SJSA1 (cell line): Measurements from ENCODE around the gene NUTM1. TPM values are rescaled to one million over a fixed set of nuclear protein-coding genes. Genes with fewer than 3 reads are reported as not detected.
"Not testable (repeated sequence)": the region's sequence is repeated elsewhere in the genome, so short reads cannot be mapped to it uniquely, and the experiment has no call there.

ENCODE experiments used
- DNase-seq, 2 experiments: peaks; one replicate each; pipeline ENCODE4 v3.0.0-alpha.2; 2015 to 2020; ENCODE audit warnings: low spot score in 2 of 2, low read depth in 1 of 2
- H3K27ac ChIP-seq: fragments of 250-450 bp; sonication (Bioruptor Pico); 2 replicates; pipeline ENCODE4 v1.5.1; 2020; ENCODE audit warnings: mild to moderate bottlenecking, moderate library complexity
- H3K27me3 ChIP-seq: fragments of 250-450 bp; sonication (Bioruptor Pico); replicated peaks from 2 replicates; pipeline ENCODE4 v1.5.1; 2020; ENCODE audit warnings: mild to moderate bottlenecking, moderate library complexity
- H3K36me3 ChIP-seq: fragments of 250-450 bp; sonication (Bioruptor Pico); 2 replicates; pipeline ENCODE4 v1.5.1; 2020; ENCODE audit warnings: mild to moderate bottlenecking
- H3K4me1 ChIP-seq: fragments of 250-450 bp; sonication (Bioruptor Pico); replicated peaks from 2 replicates; pipeline ENCODE4 v1.6.1; 2021; ENCODE audit warnings: mild to moderate bottlenecking
- H3K4me3 ChIP-seq: fragments of 250-450 bp; sonication (Bioruptor Pico); 2 replicates; pipeline ENCODE4 v1.5.1; 2020; ENCODE audit warnings: mild to moderate bottlenecking
- H3K9me3 ChIP-seq: fragments of 250-450 bp; sonication (Bioruptor Pico); replicated peaks from 2 replicates; pipeline ENCODE4 v1.5.1; 2020; ENCODE audit warnings: mild to moderate bottlenecking
- total RNA-seq: library from RNA; depleted of rRNA; stranded (reverse); fragments of >200 nt; shearing (Covaris generic); gene quantifications from 2 replicates; pipeline ENCODE4 v1.2.3, GENCODE V29; 2014; rRNA removed

Gene NUTM1
- total RNA-seq, 1 experiment from 2014 or later = not detected

DNA sequence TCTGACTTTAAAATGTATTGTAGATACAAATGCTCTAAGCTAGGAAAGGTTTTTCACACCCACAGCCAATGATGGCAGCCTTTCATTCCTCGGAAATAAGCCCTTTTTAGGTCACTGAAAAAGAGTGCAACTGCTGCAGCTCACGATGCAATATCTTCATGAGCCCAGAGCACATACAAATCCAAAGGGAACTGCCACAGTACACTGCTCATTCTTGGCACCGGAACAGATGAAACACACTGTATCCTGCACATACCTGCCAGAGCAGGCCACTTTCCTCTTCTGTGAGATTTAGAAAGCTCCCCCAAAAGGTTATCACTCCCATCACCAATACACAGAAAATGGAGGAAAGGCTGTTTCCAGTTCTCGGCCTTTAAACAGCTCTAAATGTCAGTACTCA, 37.4 kb downstream of the NUTM1 start:
- not testable (repeated sequence) for H3K4me1 ChIP-seq, H3K27me3 ChIP-seq, DNase-seq, H3K36me3 ChIP-seq, H3K27ac ChIP-seq, H3K9me3 ChIP-seq, H3K4me3 ChIP-seq

DNA sequence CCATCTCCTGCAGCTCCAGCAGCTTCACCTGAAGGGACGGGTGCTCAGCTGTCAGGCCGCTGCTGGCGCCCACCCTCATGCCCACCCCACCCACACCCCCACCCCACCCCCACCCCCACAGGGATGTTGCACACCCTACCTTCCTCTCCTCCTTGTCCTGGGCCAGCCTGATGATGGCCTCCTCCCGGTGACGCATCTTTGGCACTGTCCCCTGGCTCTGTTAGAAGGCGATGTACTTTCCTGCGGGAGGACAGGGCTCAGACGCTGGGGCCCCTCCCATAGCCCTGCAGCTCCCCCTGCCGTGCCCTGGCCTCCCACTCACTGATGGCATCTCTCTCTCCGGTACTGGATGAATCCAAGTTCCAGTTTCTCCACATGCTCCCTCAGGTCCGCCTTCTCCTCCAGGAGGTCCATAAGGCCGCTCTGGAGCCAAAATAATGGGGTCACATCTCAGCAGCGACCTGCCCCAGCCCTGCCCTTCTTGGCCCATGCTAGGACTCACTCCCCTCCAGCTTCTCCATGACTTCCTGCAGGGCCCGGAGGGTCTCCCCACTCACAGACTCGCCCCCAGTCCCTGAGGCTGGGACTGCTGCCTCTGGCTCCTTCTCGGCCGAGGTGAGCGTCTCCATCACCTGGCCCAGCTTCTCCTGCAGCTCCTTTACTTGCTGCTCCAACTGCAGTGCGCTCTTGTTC, 38.9 kb downstream of the NUTM1 start:
- not testable (repeated sequence) for H3K4me1 ChIP-seq, H3K36me3 ChIP-seq, DNase-seq, H3K4me3 ChIP-seq, H3K27ac ChIP-seq, H3K9me3 ChIP-seq, H3K27me3 ChIP-seq

DNA sequence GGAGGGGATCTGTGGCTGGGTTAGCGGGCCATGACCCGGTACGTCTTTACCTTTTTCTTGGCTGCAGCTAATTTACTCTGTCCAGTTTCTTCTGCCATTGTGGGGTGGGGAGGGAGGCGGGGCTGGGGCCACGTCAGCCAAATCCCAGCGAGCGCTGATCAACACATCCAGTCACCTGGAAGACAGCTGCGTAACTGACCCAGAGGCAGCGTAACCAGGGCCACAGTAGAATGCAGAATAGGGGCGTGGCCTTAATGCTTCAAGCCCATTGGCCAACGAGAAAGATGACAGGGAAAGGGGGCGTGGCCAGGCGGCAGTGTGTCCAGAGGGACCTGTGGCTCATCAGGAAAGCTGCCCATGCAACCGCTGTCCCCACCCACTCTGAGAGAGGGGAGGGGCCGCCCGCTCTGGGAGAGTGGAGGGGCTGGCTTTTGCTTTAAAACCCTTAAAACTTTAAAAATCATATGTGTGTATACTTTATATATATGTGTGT, 46.5 kb downstream of the NUTM1 start:
- H3K4me1 ChIP-seq, DNase-seq, H3K27ac ChIP-seq, H3K9me3 ChIP-seq, H3K27me3 ChIP-seq, H3K4me3 ChIP-seq, H3K36me3 ChIP-seq: not testable (repeated sequence)

DNA sequence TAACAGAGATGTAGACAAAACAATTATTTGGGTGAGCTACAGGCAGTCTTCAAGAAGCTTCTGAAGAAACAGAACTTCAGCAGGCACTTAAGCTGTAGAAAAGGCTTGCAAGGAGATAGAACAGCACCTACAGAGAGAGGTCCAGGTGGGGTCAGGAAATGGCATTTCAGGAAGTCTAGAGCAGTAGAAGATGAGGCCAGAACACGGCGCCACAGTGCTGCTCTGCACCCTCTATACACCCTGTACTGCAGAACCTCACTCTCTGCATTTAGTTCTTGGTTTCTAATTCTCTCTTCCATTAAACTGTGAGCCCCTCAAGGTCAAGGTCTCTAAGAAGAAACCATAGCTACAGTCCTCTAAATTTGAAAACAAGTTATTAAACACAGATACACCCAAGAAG, 49.9 kb downstream of the NUTM1 start:
- DNase-seq, H3K27me3 ChIP-seq, H3K9me3 ChIP-seq, H3K36me3 ChIP-seq, H3K27ac ChIP-seq, H3K4me3 ChIP-seq, H3K4me1 ChIP-seq: not testable (repeated sequence)

DNA sequence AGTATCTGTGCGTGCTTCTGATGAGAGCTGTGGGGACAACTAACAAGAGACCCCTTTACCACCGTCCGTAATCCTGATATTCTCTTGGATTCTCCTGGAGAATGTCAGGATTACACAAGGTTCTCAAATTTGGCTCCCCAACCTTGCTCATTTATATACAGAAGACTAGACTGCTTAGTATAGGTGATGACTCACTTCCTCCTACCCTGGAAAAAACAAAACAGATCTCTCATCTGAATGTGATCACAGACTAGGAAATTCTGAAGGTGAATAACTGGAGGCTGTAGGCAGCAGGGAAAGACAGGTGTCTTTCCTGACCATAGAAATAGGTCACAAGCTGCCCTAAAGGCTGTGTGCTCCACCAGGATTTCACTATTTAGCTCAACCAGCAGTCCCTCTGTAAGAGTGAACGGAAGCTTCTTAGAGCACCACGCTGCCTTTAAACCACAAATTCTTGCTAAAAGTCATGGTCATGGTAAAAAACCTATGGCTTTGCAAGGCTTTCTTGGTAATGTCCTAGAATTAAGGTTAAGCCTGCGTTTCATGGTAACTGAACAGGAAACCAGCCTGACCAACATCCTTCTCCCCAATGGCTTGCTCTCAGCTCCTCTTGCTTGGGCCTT, 54.6 kb downstream of the NUTM1 start:
- not testable (repeated sequence) for H3K36me3 ChIP-seq, DNase-seq, H3K9me3 ChIP-seq, H3K27me3 ChIP-seq, H3K27ac ChIP-seq, H3K4me3 ChIP-seq, H3K4me1 ChIP-seq

DNA sequence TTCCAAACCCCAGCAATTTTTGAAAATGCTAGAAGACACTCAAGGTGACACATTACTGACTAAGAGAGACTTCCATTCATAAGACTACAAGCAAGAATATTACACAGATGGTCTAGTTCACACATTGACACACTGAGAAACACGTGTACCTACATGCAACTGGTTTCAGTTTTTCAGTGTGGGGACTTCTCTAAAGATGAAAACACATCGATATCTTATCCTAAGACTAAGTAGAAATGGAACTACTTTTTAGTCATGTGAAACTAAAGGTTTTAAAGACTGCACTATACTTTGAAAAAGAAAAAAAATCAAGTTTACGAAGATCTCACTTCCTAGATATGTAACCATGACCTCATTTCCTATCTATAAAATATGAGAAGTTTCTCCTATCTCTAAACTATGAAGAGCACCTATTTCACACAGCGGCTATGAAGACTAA, 60.1 kb downstream of the NUTM1 start:
- H3K4me1 ChIP-seq, H3K4me3 ChIP-seq, H3K27ac ChIP-seq, H3K36me3 ChIP-seq, DNase-seq, H3K9me3 ChIP-seq, H3K27me3 ChIP-seq: not testable (repeated sequence)

DNA sequence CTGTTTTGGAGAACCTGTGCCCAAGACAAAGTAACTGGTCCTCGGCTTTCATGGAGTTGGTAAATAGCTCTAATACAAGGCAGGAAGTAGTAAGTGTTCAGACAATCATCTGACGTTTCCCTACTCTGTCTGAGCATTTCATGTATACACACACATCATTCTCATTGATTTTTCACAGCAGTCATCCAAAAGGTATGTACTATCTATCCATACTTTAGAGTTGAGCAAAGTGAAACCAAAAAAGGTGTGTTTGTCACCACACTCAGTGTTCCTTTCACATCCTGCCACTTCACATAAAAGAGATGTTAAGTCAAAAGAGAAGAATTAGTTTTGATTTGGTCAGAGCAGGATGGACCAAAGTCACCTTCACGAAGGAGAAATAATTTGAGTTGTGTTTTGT, 60.8 kb downstream of the NUTM1 start:
- not testable (repeated sequence) for DNase-seq, H3K36me3 ChIP-seq, H3K27ac ChIP-seq, H3K9me3 ChIP-seq, H3K27me3 ChIP-seq, H3K4me1 ChIP-seq, H3K4me3 ChIP-seq

Other genes with a start within 250 kb of the NUTM1 start
- gene EMC7, start 241.5 kb upstream of the NUTM1 start, total RNA-seq = 27.1 and 42.5 TPM in 2 replicates
- gene PGBD4, start 241.2 kb upstream of the NUTM1 start, total RNA-seq = 1.5 and 2.5 TPM in 2 replicates
- gene KATNBL1, start 133.2 kb upstream of the NUTM1 start, total RNA-seq = 75.8 and 91.2 TPM in 2 replicates
- gene EMC4, start 118.3 kb upstream of the NUTM1 start, total RNA-seq = 224 and 283 TPM in 2 replicates
- 1.8 and 2.4 TPM in 2 replicates for gene SLC12A6, start 5.5 kb upstream of the NUTM1 start, total RNA-seq
- gene NOP10, start 179 bp upstream of the NUTM1 start, total RNA-seq = 248 and 300 TPM in 2 replicates
- gene LPCAT4, start 23.9 kb downstream of the NUTM1 start, total RNA-seq = 7.5 and 13.9 TPM in 2 replicates
- gene GOLGA8A, start 94.5 kb downstream of the NUTM1 start, total RNA-seq = 3.4 and 16.0 TPM in 2 replicates
- 15.9 and 20.9 TPM in 2 replicates for gene GOLGA8B, start 240.3 kb downstream of the NUTM1 start, total RNA-seq